ENCODE results near the gene CLDND1.
"Not testable (repeated sequence)": the region's sequence is repeated elsewhere in the genome, so short reads cannot be mapped to it uniquely, and the experiment has no call there.

The CLDND1 gene

DNA sequence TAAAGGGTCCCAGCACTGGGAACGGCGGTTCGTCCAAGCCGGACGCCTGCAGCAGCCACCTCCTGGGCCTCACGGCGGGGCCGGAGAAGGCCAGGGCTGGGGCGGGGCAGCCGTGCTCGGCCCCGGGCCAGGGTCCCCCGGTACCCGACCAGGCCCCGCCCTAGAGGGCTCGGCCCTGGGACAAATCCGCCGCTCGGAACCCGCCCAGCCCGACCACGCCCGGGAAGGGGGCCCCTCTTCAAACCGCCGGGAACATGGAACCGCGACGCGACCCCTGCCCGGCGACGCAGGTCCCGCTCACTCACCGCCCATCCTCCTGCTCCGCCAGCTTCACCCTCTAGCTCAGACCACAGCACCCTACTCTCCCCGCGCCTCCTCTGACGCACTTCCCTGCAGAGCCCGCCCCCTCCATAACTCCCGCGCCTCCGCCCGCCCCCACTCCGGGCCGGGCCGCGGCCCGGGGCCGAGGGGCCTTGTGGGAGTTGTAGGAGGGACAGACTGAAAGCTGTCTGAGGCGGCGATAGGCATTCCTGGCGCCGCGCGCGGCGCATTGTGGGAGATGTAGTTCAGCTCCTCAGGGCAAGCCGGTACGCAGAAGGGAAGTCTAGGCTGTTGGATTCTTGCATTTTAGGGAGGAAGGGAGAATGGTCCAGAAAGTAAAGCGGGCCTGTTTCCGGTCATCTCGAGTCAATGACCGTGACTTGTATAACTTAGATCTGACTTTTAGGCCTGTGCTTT, at the start of gene CLDND1:
TSS of gene CLDND1 (minus strand) at position 359 of the 738 bp plus-strand sequence. CDS start 1,478 bp downstream, outside the sequence.
- peak; percentile 91 for DNase-seq

DNA sequence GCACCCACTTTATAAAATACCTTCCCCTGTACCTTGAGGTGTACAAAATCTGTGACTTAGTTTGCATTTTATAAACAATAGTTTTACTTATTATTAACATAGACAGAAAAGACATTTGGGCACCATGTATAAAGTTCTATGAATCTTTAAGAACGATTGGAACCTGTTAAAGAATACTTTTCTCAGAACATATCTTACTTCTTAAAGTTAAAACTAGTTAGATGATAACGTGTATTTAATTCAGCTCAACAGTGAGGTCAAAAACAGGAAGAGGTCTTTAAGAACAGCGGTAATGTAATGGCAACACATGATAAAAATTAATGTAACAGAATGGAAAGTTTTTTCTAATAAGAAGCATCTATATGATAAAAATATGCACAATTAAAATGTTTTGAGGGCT, 45.7 kb upstream of the CLDND1 start:
- DNase-seq = no peak

DNA sequence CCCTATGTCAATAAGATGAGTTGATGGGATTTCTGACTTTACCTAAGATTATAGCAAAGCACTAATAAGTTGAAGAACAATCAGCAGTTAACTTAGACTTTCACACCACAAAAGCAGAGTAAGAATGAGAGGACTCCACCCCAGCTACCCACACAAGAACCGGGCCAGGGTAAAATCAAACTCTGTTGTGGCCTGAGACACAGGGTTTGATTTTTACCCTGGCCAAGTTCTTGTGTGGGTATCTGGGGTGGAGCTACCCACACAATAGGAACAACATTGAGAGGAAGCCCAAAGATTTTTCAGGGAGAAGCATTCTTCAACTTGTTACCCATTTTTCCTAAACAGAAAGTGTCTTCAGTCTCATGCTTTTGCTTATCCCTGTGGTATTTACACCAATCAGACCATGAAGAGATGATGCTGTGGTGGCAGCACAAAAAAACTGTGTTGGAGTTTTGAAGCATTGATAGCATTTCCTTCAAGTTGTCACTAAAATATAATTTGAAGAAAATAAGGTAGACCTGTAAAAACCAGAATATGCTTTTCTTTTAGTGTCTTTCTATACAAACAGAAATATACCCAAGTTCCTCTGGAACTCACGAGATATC, 45.1 kb upstream of the CLDND1 start:
- no peak for DNase-seq

DNA sequence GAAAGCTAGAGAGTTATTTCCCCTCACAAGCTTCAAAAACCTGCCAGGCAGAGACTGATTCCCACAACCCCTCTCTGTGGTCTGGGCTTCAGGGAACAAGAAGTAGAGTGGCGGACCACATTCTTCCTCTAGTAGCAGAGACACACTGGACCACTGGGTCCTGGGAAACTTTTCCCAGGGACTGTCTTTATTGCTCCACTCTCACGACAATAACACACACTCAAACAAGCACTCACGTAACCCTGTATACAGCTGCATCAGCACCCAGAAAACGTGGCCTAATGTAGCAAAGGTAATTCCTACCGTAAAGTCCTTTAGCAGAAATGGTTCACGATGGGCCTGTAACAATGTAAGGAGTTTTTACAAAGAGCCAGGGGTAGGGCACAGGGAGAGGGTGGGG, 43.1 kb upstream of the CLDND1 start:
- no peak for DNase-seq

DNA sequence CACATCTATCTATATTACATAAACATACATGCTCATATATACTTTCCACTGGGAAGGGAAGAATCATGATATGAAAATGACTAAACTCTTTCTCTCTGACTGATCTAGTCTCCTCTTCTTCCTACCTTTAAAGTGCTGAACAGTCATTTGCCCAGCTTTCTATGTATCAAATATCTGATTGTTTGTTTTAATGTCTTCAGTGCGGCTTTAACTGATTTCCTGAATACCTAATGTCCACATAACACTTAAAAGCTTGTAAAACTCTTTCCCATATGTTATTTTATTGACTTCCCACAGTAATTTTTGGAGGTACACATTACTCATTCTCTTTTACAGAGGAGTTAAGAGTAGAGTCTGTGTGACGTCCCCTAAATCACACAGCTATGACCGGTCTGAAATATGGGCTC, 42.5 kb upstream of the CLDND1 start:
- no peak for DNase-seq

DNA sequence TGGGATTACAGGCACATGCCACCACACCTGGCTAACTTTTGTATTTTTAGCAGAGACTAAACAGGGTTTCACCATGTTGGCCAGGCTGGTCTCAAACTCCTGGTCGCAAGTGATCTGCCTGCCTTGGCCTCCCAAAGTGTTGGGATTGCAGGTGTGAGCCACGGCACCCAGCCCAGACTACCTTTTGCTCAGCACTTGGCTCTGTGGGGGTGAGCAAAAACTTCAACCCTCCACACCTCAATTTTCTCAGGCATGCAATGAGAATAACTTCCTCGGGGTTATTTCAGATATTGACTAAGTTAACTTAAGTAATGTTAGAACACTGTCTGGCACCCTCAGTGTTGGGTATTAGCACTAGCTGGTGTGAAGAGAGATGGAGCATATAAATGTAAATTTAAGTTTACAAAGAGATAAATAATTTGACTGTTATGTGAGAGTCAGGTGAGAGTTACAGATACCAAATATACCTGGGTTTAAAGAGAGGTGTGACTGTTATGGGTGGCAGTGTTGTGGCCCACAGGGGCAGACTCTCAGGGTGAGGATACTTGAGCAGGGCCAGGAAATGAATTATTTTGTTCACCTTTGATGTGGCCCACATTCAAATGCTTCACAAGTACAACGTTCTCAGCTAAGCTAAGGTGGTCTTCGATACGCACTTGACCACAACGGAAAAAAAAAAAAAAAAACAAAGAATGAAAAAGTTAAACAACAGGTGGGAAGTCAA, 41.7 kb upstream of the CLDND1 start:
- DNase-seq = no peak

DNA sequence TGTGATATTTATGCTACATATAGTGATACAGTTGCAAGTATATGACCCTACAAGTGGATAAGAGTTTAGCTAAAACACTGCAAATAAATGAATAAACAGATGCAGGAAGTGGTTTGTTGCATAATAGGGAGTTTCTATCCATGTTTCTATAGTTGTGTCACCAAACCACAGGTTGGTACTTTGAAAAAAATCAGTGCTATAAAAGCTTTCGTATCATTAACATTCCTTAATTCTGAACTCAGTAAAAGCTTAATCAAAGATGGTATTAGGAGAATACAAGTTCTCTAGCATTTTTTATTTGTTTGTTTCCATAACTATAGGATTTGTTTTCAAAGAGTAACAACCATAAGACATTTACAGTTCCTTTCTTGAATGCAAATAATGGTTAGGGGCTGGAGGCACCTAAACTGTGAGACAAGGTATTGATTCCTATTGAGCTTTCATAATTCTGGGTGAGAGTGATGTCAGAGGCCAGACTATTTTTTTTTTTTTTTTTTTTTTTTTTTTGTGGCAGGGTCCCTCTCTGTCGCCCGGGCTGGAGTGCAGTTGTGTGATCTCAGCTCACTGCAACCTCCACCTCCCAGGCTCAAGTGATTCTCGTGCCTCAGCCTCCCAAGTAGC, 41.1 kb upstream of the CLDND1 start:
- no peak for DNase-seq

DNA sequence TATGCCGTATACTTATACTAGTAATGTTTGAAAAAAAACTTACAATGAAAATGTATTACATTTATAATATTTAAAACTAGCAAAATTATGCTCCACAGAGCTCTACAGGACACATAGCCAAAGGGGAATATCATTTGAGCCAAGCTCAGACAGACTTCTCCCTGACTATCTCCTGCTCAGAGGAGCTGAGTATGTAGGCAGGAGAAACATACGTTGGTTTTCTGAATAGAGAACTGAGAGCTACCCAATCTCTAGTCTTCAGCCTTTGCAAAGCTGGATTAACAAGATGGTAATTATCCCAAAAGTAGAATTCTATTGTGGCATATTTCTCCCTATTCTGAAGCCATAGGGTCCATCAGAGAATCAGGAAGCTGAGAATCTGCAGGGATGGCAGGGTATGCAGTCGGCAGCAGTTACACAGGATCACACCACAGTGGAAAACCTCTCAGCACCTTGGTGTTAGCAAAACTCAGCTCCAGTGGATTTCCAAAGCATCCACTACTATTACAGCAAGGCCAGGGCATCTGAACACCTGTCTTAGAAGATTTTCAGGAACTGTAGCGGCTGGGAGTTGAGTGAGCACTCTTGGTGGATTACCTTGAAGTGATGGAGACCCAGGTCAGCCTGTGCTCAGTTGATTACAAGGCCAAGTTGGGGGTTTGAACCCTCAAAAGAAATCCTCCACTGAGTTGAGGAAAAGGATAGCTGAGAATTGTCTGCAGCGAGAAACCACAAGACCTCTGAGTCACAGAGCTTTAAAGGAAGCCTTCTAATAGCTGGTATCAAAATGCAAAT, 39.2 kb upstream of the CLDND1 start:
- no peak for DNase-seq

DNA sequence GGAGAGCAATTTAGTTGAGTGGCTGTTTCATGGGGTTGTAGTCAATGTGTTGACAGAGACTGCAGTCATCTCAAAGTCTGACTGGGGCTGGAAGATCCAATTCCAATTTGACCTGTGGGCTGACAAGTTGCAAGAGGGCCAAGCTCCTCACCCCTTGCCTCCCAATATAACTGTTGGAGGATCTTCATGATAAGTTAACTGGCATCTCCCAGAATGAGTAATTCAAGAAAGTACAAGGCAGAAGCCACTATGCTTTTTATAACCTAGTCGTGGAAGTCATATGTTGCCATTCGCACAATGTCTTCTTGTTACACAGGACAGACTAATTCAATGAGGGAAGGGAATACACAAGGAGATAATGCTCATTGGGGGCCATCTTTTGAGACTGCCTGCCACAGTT, 38.2 kb upstream of the CLDND1 start:
- no peak for DNase-seq

DNA sequence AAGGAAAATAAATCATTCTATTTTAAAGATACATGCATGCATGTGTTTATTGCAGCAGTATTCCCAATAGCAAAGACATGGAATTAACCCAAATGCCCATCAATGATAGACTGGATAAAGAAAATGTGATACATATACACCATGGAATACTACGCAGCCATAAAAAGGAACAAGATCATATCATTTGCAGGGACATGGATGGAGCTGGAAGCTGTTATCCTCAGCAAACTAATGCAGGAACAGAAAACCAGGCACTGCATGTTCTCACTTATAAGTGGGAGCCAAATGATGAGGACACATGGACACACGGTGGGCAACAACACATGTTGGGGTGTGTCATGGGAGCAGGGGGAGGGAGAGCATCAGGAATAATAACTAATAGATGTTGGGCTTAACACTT, 37.1 kb upstream of the CLDND1 start:
- DNase-seq = not testable (repeated sequence)

DNA sequence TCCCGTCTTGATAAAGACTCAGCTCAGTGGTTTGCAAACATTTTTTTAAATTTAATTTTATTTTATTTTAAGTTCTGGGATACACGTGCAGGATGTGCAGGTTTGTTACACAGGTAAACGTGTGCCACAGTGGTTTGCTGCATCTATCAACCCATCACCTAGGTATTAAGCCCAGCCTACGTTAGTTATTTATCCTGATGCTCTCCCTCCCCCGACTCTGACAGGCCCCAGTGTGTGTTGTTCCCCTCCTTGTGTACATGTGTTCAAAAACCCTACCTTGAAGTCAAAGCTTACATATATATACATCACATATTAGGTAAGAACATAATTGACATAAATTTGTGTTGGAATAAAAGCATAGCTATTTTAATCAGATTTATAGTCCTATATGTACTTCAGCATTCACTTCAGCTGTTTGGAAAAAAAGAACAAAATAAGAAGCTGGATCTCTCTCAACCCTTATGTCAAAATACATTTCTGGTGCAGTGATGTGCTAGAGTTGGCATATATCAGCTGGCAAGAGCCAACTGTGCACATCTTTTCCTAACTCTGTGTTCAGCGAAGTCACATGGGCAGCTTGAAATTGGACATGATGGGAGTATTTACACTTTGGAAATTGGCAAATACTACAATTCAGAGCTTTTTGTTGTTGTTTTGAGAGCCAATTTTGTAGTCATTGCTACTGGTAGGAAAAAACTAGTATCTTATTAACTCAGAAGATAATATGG, 35.6 kb upstream of the CLDND1 start:
- no peak for DNase-seq

DNA sequence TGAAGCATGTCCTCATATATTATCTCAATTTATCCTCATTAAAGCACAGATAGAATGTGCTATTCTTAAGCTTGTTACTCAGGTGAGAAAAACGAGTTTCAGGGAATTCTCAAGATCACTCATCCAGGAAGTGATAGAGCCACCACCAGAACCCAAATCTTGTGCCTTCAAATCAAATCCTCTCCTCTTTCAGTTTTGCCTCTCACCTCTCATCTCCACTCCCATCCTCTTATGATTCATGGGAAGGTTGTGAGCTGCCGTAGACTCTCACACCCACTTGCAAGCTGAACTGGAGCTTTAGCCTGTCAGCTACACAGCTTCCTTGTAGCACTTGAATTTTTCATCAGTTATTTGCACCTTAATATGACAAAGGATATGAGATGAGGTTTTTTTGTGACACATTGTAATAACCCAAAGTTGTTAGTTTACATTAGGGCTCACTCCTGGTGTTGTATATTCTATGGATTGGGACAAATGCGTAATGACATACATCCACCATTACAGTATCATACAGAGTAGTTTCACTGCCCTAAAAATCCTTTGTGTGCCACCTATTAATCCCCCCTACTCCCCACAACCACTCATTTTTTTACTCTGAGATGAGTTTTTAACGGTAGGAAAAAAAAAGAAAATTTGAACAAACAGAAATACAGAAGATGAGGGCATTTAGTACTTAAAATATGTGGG, 34.8 kb upstream of the CLDND1 start:
- DNase-seq = peak; percentile 37

DNA sequence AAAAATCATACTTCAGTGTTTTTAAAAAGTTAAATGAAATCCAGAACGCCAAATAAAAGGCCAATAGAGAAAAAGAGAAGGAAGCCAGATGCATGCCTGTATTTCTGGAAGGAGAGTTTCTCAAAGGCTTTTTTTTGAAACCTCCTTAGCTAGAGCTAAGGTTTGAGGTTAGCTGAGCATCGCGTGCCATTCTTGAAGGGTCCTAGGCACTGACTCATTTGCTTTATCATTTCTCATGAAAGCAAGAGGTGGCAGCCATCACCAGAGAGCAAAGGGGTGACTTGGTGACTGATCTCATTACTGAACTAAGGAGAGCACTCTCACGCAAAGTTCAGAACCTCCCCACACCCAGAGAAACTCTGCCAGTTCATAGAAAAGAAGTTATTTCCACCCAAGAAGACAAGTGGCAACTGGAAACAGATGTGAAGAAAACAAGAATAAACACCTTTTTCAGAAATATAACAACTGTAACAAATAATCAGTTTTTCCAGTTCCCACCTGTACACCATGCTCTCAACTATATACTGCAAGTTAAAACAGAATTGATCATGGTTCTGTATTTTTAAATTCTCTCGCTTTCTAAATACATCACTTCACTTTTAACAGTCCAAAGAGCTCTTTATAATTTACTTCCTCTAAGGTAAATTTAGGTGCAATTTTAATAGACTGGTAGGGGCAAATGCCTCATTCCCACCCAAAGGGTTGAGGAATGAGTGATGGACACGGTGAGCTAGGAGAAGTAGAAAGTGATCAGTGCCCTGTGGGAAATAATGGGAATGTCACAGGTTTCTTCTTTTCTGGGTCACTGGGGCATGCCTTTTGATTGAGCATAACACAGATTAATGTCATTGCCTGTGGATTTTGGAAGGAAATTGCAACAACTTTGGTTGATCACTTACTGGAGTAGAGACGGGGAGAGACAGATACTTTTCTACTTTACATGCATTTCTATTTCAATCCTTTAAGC, 33.7 kb upstream of the CLDND1 start:
- peak; percentile 52 for DNase-seq

DNA sequence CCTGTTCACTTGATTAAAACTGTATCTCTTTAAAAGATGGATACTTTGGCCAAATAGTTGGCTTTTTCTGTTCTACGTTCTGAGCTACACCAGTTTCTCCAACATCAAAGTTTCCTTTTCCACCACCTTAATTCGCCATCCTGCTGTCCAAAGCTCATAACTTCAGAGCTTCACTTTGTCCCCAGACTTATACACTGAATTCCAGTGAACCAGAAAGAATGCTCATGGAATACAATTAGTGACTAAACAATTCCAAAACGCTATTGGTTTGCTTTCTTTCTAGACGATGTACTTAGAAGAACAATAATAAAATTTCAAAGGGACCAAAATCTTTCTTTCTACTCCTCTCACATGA, 32.3 kb upstream of the CLDND1 start:
- DNase-seq = no peak

DNA sequence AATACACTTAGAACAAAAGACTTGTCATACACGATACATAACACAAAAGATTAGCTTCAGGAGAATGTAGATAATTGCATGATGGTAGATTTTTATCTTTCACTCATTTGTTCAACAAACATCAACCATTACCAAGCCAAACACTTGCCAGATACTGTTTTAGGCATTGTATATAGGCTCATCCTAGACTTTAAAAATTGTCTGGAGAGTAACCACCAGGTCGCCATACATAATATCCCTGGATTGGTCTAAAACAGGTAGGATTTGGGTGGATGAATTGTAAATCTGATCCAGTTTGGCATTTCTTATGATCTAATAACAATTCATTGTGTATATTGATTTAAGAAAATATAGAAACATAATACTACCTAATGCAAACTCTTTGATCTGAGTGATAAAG, 31.9 kb upstream of the CLDND1 start:
- DNase-seq = no peak

DNA sequence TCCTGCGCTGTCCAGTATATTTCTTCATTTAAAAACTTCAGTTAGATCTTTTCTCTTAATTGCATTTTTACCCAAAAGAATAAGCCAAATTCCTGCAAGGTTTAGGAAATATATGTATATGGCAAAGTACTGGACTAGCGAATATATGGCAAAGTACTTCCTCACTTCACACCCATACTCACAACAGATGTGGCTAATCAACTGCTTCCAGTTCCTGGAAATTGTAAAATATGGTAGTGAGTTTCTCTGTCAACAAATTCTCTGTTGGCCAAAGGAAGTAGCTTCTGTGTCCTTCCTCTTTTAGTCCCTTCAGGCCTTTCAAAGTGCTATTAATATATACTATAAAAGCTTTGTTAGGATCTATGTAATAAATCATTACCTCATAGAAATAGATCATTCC, 31.1 kb upstream of the CLDND1 start:
- no peak for DNase-seq

DNA sequence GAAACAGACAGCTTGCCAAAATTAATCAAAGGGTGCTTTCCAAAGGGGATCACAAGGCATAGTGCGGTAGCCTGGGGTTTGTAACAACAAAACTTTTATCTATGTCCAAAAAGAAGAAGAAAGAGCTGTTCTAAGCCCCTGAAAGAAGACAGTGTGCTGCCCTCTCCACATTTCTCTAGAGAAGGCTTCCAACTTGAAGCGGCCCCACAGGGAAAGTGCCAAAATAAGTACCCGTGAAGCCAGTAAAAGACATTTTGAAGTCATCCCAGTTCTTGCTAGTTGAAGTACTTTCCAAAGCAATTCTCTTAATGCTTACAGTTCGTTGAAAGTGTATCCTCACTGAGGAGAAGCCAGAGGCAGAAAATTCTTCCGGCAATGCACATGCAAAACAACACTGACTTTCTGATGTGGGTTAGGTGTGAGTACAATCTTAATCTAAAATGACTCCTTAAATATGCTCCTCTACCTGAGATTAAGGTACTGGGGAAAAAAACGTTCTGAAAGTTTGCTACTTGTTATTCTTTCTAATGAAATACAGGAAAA, 30.4 kb upstream of the CLDND1 start:
- DNase-seq = no peak

DNA sequence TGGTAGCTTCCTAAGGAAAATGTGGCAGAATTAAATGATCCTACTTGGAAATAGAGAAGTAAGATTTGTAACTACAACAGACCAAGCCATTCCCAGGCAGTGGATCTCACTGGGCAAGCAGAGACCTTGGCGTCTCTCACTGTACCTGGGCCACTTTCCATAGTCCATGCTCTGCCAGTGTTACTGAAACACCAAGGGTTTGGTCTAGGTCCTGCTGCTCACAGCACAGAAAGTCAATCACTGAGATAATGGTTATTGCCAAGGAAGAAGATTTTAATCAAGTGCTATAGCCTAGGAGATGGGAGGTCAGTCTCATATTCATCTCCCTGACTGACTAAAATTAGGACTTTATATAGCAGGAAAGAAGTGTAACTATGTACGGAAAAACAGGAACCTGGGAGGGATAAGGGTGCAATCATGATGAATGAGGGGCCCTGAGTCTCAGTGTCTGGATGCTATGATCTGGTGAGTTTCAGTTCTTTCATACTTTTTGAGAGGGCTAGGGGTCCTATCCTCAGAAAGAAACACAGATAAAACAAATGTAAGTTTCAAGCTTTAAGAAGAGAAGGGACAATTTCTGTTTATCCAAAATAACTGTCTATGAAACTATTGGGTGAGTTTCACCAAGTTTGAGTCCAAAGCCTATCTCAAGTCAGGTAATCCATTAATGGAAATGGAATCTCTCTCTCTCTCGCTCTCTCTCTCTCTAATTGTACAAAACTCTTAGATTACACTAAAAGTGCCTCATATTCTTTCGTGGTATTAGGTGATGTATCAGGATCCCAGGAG, 29.7 kb upstream of the CLDND1 start:
- DNase-seq = no peak

DNA sequence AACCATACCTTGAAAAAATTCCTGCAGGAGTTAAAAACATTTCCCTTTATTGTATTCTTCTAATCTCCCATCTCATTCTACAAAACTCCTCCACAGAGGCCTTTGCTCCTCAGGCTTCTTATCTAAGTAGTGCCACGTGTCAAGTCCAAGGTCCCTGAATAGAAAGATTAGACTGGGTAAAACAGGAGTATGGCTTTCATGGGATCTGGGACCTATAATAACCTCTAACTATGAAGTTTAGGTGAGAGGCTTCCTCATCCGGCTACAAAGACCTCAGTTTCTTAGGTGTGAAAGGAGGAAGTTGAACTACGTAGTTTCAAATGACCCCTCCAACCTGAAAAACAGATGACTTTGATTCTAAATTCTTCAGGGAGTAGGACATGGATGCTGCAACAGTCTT, 29.1 kb upstream of the CLDND1 start:
- DNase-seq = no peak
